Non-pigmented ciliary epithelial cell (primary cell): ENCODE measurements around the gene QPCT.
"Not testable (repeated sequence)": the region's sequence is repeated elsewhere in the genome, so short reads cannot be mapped to it uniquely, and the experiment has no call there.

Source experiments
- DNase-seq: peaks from one replicate; pipeline ENCODE4 v3.0.0-alpha.2; 2010; ENCODE audit warnings: low read depth

QPCT gene

DNA sequence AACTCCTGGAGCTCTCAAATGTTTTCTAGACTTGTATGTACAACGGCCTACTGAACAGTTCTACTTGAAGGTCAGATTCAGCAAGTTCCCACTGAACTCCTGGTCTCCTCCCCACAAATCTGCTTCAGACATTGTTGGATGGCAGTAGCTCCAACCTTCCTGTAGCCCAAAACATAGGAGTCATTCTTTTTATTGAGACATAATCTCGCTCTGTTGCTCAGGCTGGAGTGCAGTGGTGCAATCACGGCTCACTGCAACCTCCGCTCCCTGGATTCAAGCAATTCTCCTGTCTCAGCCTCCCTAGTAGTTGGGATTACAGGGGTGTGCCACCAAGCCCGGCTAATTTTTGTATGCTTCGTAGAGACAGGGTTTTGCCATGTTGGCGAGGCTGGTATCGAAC lies 47.3 kb downstream of the QPCT start:
- DNase-seq = no peak

DNA sequence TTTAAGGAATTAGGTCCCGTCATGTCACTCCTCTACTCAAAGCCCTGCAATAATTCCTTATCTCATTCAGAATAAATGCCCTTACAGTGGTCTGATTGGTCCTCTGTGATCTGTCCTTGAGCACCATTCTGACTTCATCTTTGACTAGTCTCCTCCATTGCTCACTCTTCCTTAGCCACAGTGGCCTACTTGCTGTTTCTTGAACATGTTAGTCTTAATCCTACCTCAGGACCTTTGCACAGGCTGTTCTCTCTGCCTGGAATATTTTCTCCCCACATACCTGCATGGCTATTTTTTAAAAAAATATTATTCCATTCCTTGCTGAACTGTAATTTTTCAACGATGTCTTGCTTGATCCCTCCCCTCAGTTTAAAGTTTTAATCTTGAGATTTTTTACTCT lies 48.0 kb downstream of the QPCT start:
- no peak for DNase-seq

DNA sequence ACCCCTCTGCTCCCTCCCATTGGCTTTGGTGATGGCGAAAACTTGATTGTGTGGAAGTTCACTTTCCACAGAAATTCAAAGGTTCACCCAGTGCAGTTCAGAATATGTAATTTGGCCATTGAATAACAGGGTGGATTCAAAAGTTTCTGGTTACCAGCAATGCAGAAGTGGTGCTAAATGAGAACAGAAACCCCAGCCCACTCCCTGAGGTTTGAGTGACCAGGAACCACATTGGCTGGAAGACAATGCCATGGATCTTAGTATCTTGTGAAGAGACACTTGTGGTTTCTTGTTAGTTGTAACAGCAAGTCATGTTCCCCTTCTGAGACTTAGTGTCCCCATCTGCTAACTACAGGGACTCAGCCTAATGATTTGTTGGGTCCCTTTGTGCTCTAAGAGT lies 49.8 kb downstream of the QPCT start:
- DNase-seq = no peak

DNA sequence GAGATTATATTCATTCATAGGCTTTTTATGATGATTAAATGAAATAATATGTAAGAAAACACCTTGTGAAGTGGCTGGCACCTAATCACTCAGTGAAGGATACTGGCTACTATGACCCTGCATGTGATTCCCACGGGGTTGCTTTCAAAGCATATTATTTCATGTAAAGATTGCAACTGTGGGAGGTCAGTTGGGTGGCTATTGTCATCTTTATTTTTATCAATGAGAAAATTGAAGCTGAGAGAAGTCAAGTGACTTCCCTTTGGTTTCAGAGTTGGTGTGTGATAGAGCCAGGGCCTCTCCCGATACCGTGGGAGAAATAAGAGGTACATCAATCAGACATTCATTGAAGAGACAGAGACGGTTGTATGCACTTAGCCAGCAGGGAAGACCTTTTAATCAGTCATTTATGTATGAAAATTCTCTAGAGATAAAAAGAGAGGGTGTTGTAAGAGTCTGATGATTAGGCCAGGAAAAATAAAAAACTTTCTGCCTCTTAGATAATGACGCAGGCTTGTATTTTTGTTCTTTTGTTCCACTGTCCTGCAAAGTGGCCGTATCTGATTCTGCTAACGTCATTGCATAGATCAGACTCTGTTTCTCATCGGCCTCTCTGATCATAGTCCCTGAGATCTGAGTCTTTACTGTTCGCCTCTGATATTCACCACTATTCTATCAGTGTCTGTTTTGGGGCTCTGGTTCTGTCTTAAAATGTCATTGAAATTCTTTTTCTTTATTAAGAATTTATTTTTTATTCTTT lies 50.5 kb downstream of the QPCT start:
- no peak for DNase-seq

DNA sequence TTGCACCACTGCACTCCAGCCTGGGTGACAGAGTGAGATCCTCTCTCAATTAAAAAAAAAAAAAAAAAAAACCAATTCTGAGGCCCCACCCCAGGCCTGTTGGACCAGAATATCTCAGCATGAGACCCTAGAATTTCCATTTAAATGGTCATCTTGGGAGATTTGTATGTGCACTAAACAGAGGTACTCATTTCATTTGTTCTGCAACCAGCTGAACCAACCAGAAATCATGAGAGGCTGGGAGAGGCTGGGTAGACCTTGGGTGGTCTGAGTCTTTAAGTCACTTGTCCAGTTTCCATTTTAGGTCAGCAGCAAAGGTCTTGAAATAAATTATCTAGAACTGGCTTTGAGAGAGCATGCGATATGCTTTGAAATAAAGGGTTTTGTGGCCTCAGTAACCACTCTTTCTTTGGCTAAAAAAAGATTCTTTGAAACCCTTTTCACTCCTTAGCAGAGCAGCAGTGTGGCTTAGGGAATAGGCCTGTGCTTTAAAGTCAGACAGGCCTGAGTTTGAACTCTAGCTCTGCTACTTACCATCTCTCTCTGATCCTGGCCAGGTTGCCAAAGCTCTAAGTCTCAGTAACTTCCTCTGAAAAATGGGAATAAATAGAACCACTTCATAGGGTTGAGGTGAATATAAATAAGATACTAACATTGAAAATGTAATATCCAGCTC lies 52.6 kb downstream of the QPCT start:
- no peak for DNase-seq

DNA sequence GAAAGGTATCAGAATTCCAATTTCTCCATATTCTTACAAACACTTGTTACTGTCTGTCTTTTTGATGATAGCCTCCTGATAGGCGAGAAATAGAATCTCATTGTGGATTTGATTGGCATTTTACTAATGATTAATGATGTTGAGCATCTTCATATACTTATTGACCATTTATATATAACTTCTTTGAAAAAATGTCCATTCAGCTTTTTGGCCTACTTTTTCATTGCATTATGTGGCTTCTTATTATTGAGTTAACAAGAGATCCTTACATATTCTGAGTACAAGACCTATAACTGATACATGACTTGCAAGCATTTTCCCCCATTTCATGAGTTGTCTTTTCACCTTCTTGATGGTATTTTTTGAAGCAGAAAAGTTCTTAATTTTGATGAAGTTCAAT lies 54.6 kb downstream of the QPCT start:
- DNase-seq = no peak

DNA sequence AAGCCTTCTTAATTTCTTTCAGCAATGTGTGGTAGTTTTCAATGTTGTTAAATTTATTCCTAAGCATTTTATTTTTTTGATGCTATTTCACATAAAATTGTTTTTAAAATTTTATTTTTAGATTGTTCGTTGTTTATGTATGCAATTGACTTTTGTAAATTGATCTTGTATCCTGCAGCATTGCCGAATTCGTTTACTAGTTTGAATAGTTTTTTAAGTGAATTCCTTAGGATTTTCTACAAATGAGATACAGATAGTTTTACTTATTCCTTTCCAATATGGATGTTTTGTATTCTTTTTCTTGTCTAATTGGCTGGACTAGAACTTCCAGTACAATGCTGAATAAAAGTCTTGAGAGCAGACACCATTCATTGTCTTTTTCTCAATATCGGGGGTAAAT lies 55.6 kb downstream of the QPCT start:
- DNase-seq = no peak

DNA sequence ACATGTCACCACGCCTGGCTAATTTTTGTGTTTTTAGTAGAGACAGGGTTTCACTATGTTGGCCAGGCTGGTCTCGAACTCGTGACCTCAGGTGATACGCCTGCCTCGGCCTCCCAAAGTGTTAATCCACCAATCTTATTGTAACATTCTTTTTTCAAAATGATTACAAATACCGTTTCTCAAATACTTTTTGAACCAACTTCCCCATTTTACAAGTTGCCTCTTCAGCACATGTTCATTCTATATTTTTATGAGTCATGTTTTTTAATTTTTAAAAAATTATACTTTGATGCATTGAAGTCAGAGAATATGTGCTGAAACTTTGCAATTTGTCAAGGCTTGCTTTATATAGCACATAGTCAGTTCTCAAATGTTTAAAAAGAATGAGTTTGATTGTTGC lies 58.2 kb downstream of the QPCT start:
- DNase-seq = no peak

DNA sequence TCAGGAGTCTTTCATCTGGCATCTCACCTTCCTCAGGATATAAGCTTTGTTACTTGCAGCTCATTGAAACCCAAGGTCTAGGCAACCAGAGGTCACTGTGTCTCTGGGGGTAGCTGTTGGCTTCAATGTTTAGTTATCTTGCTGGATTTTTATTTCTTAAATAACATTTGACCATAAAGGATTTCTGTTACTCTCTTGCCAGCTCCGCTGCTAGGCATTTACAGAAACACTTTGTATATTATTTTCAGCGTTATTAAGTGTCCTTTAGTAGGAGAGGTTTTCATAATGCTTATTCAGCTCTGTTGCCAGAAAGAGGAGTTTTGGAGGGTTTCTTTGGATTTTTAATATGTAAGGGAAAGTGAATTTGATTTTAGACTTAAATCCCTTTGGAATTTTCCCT lies 61.4 kb downstream of the QPCT start:
- no peak for DNase-seq

DNA sequence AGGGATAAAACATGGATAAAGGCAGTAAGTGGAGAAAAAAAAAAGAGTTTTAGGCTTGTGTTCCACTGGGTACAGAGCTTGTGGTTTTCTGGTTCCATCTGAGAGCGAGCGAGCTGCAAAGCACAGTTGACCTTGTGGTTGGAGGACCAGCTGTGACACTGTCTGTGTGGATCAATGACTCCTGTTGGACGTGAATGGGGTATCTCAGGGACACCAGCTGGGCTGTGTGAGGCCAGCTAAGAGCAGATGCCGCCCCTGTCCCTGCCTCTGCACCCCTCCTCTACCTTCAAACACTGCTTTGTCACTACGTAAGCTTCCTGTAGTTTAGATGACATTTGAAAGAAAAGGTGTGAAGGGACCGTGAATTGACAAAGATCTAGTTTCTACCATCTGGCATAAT lies 67.8 kb downstream of the QPCT start:
- DNase-seq = no peak

DNA sequence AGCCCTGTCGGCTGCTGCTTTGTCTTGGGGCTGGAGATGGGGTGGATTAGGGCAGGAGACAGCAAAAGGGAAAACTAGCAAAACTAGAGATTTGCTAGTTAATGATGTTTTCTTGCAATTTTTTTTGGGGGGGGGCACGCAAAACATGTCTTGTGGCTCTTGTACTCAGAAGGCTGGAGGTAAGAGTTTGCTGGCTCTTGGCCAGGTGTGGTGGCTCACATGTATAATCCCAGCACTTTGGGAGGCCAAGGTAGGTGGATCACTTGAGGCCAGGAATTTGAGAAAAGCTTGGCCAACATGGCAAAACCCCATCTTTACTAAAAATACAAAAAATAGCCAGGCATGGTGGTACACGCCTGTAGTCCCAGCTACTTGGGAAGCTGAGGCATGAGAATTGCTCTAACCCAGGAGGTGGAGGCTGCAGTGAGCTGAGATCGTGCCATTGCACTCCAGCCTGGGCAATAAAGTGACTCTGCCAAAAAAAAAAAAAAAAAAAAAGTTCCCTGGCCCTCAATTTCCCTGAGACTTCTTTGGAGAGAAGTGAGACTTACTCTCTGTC lies 69.6 kb downstream of the QPCT start:
- not testable (repeated sequence) for DNase-seq

DNA sequence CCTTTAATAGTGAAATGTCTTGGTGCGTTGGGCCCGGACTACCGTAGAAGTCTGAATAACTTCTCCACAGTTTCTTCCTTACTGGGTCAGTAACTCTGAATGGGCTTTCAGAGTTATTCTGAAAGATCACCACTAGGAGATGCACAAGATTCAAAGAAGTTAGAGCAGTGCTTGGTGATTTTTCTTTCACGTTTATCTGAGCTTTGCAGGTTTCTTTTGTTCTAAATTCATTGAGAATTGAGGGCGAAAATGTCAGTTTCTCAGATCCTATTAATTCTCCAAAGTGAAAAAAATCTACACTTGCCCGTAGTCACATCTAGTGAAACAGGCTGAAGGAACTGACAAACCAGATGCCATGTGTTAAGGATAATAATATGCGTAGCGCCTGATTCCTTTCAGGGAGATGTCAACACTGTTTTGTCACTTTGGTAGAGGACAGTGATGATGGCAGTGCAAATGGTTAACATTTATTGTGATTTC lies 70.1 kb downstream of the QPCT start:
- no peak for DNase-seq

DNA sequence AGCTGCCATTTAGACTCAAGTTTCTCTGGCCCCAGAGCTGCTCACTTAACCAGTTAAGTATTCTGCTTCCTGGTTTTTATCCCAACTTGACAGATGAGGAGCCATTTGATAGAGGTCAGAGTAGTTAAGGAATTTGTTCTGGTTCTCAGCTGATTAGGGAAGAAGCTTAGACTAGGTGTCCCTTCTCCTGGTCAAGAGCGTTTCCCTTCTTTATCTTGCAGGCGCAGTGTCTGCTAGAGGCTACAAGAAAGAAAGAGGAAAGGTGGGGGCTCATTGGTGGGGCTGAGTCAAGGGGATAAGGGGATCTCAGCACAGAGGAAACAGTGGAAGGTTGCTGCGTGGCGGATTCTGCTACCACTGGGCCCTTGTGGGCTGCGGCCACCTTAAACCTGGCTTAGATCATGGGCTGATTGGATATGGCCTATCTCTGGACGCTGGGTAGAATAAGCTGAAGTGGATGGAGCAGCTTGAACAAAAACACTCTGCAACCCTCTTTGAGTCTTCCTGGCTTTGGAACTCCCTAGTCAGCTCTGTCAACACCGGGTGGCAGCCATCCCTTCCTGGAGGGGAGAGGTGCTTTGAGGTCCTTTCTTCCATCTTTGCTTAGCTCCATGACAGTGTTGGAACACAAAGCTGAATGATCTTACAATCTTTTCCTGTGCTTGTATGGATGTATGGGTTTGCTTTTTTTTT lies 70.8 kb downstream of the QPCT start:
- no peak for DNase-seq

DNA sequence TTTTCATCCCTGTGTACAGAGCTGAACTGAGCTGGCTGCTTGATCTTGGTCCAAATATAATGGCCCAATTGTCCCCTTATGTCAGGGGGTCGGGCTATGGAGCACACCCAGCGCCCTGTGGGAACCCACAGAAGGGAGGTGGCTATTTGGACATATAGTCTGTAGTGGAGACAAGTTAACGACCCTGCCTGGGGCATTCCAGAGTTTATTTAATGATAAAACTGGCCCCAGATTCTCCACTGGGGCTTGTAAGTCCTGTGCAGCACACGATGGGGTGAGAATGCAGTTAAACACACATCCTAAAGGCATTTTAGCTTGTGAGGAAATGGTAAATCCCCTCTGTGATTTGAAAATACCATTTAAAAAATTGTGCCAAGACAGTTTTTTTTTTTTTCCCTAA lies 72.9 kb downstream of the QPCT start:
- DNase-seq = peak; percentile 11

DNA sequence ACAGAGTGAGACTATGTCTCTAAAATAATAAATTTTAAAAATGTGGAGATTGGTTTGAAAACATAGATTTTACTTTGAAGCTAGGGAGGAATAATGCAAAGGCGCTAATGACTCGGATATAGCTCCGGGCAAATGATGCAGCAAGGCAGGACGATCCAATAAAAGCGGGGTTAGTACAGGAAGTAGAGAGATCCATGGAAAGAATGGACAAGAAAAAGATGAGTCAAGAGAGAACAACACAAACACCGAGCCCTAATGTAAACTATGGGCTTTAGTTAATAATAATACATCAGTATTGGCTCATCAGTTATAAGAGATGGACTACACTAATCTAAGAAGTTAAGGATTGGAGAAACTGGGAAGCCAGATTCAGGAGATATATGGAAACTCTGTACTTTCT lies 74.5 kb downstream of the QPCT start:
- DNase-seq = peak; percentile 6

DNA sequence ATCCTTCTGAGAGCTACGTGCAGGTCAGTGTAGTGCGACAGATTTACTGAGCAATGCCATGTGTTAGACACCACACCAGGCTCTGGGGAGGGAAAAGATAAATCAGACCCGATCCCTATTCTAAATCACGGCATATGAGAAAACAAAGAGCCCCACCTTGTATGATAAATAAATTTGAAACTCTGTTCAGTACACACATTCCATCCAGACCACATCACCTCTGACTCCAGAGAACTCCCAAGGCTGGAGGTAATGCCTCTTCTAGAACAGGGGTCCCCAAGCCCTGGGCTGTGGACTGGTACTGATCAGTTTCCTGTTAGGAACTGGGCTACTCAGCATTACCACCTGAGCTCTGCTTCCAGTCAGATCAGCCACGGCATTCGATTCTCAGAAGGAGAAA lies 77.3 kb downstream of the QPCT start:
- no peak for DNase-seq

DNA sequence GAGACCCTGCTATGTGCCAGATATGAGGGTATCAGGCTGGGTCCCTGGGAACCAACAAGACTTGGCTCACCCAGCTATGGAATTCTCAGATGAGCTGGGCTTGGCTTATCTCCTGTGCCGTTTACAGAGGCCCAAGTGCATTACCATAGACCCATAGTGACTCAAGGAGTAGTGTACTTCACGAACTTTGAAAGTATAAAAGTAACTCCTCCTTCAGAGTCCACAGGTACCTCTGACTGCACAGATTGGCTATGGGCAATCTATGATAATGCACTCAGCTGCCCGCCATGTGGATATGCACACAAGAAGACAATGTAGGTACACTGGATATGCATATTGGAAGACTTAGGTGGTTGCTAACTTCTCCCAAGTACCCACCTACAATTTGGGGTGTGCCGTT lies 78.4 kb downstream of the QPCT start:
- DNase-seq = no peak
